Keratinocyte (primary cell): Measurements from ENCODE around the gene MADD. TPM values are rescaled to one million over a fixed set of nuclear protein-coding genes. Genes with fewer than 3 reads are reported as not detected.

Experiments used
- DNase-seq: peaks from one replicate; pipeline ENCODE4 v3.0.0-alpha.2; 2011; ENCODE audit warnings: low read depth, missing footprints, low spot score
- FAIRE-seq: peaks from 2 replicates; lab custom pipeline; 2011; peaks lifted over from hg19 to GRCh38; lab: Jason Lieb, UNC
- H2AFZ ChIP-seq: 2 replicates; pipeline ENCODE4 v1.6.0; 2012; ENCODE audit warnings: low read length, control low read depth, inconsistent platforms; ENCODE audit not compliant: control insufficient read depth
- H3K27ac ChIP-seq: 2 replicates; pipeline ENCODE4 v1.5.1; 2011; ENCODE audit warnings: low read length; ENCODE audit not compliant: control insufficient read depth, insufficient read depth
- H3K27me3 ChIP-seq: 3 replicates; pipeline ENCODE4 v1.6.0; 2011; ENCODE audit warnings: low read length; ENCODE audit not compliant: control insufficient read depth, insufficient read depth; ENCODE audit errors: extremely low read depth
- H3K36me3 ChIP-seq, 2 experiments: 2 replicates in 1 of 2; 3 replicates in 1 of 2; pipeline ENCODE4 v1.5.1; 2011; ENCODE audit warnings: low read length in 2 of 2, mild to moderate bottlenecking in 1 of 2; ENCODE audit not compliant: control insufficient read depth in 2 of 2, insufficient read depth in 2 of 2; ENCODE audit errors: extremely low read depth in 1 of 2
- H3K4me1 ChIP-seq: 3 replicates; pipeline ENCODE4 v1.5.1; 2011; ENCODE audit warnings: low read length; ENCODE audit not compliant: control insufficient read depth, insufficient read depth; ENCODE audit errors: extremely low read depth
- H3K4me2 ChIP-seq: 3 replicates; pipeline ENCODE4 v1.6.0; 2011; ENCODE audit warnings: low read depth, low read length; ENCODE audit not compliant: control insufficient read depth, insufficient read depth; ENCODE audit errors: extremely low read depth
- H3K4me3 ChIP-seq, 3 experiments: fragments of 200-600 bp in 1 of 3; sonication (generic) in 1 of 3; 2 replicates in 2 of 3; 3 replicates in 1 of 3; pipeline ENCODE4 v1.5.1; 2011 to 2016; ENCODE audit warnings: low read length in 3 of 3, mild to moderate bottlenecking in 3 of 3, control low read depth in 2 of 3, inconsistent platforms in 1 of 3, low read depth in 1 of 3, mixed read lengths in 1 of 3, mixed run types in 1 of 3, moderate library complexity in 1 of 3; ENCODE audit not compliant: control insufficient read depth in 2 of 3, insufficient read depth in 2 of 3; ENCODE audit errors: extremely low read depth in 1 of 3
- H3K79me2 ChIP-seq: 2 replicates; pipeline ENCODE4 v1.6.0; 2012; ENCODE audit warnings: low read length; ENCODE audit not compliant: control insufficient read depth, insufficient read depth
- H3K9ac ChIP-seq: 3 replicates; pipeline ENCODE4 v1.6.0; 2011; ENCODE audit warnings: low read length; ENCODE audit not compliant: control insufficient read depth, insufficient read depth; ENCODE audit errors: extremely low read depth
- H3K9me1 ChIP-seq: 3 replicates; pipeline ENCODE4 v1.6.0; 2011; ENCODE audit warnings: low read length; ENCODE audit not compliant: control insufficient read depth, insufficient read depth; ENCODE audit errors: extremely low read depth
- H3K9me3 ChIP-seq: 2 replicates; pipeline ENCODE4 v1.5.1; 2012; ENCODE audit warnings: low read depth, low read length; ENCODE audit not compliant: control insufficient read depth
- H4K20me1 ChIP-seq: 3 replicates; pipeline ENCODE4 v1.6.0; 2011; ENCODE audit warnings: low read length; ENCODE audit not compliant: control insufficient read depth, insufficient read depth; ENCODE audit errors: extremely low read depth
- EZH2 ChIP-seq: IDR thresholded peaks from one replicate; pipeline ENCODE4 v1.6.1; 2012; ENCODE audit warnings: inconsistent platforms, mild to moderate bottlenecking, low read length, moderate library complexity
- dilution Hi-C: fragments of 300-500 bp; cut with MboI; formaldehyde crosslinking; loops from one replicate; pipeline ENCODE4 v1.7.0; 2020; ENCODE audit warnings: low sequenced_read_pairs; ENCODE audit not compliant: extremely low pct_ligation_motif_present
- polyA plus RNA-seq, 5 experiments: library from polyadenylated mRNA; depleted of rRNA in 3 of 5; stranded (reverse) in 3 of 5; stranded (forward) in 1 of 5; unstranded in 1 of 5; fragments of >200 nt; gene quantifications; 1 replicate in 1 of 5; 2 replicates in 3 of 5; 3 replicates in 1 of 5; pipeline versions ENCODE4 v1.2.1 to v1.2.3, GENCODE V29; 2011 to 2012; ENCODE audit warnings: missing spikeins in 2 of 5, low read depth in 1 of 5, low replicate concordance in 1 of 5
- TF ChIP-seq, protein P1 (sequence below), 3 experiments: IDR thresholded peaks in 1 of 3; conservative IDR thresholded peaks in 1 of 3; optimal IDR thresholded peaks in 1 of 3; 2 replicates in 2 of 3; 3 replicates in 1 of 3; pipeline versions ENCODE3 to v1.5.1; 2011; ENCODE audit warnings: low read length in 3 of 3, mild to moderate bottlenecking in 3 of 3, moderate library complexity in 2 of 3, control low read depth in 1 of 3, inconsistent platforms in 1 of 3; ENCODE audit not compliant: insufficient read depth in 2 of 3; ENCODE audit errors: extremely low read depth in 1 of 3

MADD gene
- polyA plus RNA-seq, 1 donor (not counting 4 experiments of a cell fraction or from before 2014, with no cell fraction given), result 11.9 TPM

DNA sequence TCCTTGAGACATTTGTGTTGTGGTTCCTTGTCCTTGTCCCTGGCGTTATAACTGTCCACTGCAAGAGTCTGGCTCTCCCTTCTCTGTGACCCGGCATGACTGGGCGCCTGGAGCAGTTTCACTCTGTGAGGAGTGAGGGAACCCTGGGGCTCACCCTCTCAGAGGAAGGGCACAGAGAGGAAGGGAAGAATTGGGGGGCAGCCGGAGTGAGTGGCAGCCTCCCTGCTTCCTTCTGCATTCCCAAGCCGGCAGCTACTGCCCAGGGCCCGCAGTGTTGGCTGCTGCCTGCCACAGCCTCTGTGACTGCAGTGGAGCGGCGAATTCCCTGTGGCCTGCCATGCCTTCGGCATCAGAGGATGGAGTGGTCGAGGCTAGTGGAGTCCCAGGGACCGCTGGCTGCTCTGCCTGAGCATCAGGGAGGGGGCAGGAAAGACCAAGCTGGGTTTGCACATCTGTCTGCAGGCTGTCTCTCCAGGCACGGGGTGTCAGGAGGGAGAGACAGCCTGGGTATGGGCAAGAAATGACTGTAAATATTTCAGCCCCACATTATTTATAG, 59.6 kb downstream of the MADD start:
- Histone ChIP-seq H3K27ac (no peak overlapping the region), H3K9me3 (no peaks in the 10 kb centered on the region), H3K27me3 (no peaks in the 10 kb centered on the region), H2AFZ (no peak overlapping the region), H3K9me1 (no peaks in the 10 kb centered on the region), H4K20me1 (peaks cover 3% of the 10 kb centered on the region), H3K9ac (no peak overlapping the region), H3K4me3 (no peak overlapping the region), H3K4me1 (no peaks in the 10 kb centered on the region), H3K36me3 (peaks cover 15 to 22% of the 10 kb centered on the region in 2 experiments), H3K4me2 (no peak overlapping the region), H3K79me2 (no peaks in the 10 kb centered on the region)
- FAIRE-seq (no peak), DNase-seq (no peak)
- dilution Hi-C loops, result no loop called here
- TF ChIP-seq, protein P1, sequence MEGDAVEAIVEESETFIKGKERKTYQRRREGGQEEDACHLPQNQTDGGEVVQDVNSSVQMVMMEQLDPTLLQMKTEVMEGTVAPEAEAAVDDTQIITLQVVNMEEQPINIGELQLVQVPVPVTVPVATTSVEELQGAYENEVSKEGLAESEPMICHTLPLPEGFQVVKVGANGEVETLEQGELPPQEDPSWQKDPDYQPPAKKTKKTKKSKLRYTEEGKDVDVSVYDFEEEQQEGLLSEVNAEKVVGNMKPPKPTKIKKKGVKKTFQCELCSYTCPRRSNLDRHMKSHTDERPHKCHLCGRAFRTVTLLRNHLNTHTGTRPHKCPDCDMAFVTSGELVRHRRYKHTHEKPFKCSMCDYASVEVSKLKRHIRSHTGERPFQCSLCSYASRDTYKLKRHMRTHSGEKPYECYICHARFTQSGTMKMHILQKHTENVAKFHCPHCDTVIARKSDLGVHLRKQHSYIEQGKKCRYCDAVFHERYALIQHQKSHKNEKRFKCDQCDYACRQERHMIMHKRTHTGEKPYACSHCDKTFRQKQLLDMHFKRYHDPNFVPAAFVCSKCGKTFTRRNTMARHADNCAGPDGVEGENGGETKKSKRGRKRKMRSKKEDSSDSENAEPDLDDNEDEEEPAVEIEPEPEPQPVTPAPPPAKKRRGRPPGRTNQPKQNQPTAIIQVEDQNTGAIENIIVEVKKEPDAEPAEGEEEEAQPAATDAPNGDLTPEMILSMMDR (optimal IDR thresholded peaks at IDR 0.05 in 1 of 3, IDR thresholded peaks at IDR 0.05 in 1 of 3, conservative IDR thresholded peaks at IDR 0.05 in 1 of 3; ENCODE audit: extremely low read depth in 1 of 3, insufficient read depth in 2 of 3, low read length in 3 of 3), result no peak
- TF ChIP-seq EZH2, result no peak

- no peak overlapping the region for H3K4me2 ChIP-seq
- no peaks in the 10 kb centered on the region for H3K9me3 ChIP-seq
- peaks cover 3% of the 10 kb centered on the region for H4K20me1 ChIP-seq
- DNase-seq, result no peak
- TF ChIP-seq, protein P1 (optimal IDR thresholded peaks at IDR 0.05 in 1 of 3, IDR thresholded peaks at IDR 0.05 in 1 of 3, conservative IDR thresholded peaks at IDR 0.05 in 1 of 3; ENCODE audit: extremely low read depth in 1 of 3, insufficient read depth in 2 of 3, low read length in 3 of 3), result peak in 2 of 3 experiments; percentile 9 to 26
- no peak for TF ChIP-seq EZH2
- dilution Hi-C loops, result no loop called here
- no peaks in the 10 kb centered on the region for H3K4me1 ChIP-seq
- no peak overlapping the region for H3K4me3 ChIP-seq
- H3K9me1 ChIP-seq, result no peaks in the 10 kb centered on the region
- FAIRE-seq, result no peak
- H2AFZ ChIP-seq, result no peak overlapping the region
- H3K9ac ChIP-seq, result no peak overlapping the region
- H3K27ac ChIP-seq, result no peak overlapping the region
- no peaks in the 10 kb centered on the region for H3K27me3 ChIP-seq
- peaks cover 15 to 18% of the 10 kb centered on the region in 2 experiments for H3K36me3 ChIP-seq
- H3K79me2 ChIP-seq, result no peaks in the 10 kb centered on the region
These were observed 60.3 kb downstream of the MADD start for GRCh38 chr11:47329987-47330931.
